ENCODE data around the gene GPRC5A.

Gene GPRC5A

DNA sequence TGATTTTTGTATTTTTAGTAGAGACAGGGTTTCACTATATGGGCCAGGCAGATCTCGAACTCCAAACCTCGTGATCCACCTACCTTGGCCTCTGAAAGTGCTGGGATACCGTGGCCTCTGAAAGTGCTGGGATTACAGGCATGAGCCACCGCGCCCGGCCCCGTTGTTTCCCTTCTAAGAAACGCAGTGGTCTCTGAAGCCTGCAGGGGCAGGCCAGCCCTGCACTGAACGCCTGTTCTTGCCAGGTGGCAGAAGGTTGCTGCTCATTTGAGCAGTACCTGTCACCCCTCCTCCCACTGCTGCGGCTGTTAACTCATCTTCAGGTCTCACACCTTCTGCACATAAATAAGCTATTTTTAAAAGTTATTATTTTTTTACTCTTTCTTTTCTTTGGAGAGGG is 24.3 kb downstream of the GPRC5A start:
- no peak for DNase-seq

DNA sequence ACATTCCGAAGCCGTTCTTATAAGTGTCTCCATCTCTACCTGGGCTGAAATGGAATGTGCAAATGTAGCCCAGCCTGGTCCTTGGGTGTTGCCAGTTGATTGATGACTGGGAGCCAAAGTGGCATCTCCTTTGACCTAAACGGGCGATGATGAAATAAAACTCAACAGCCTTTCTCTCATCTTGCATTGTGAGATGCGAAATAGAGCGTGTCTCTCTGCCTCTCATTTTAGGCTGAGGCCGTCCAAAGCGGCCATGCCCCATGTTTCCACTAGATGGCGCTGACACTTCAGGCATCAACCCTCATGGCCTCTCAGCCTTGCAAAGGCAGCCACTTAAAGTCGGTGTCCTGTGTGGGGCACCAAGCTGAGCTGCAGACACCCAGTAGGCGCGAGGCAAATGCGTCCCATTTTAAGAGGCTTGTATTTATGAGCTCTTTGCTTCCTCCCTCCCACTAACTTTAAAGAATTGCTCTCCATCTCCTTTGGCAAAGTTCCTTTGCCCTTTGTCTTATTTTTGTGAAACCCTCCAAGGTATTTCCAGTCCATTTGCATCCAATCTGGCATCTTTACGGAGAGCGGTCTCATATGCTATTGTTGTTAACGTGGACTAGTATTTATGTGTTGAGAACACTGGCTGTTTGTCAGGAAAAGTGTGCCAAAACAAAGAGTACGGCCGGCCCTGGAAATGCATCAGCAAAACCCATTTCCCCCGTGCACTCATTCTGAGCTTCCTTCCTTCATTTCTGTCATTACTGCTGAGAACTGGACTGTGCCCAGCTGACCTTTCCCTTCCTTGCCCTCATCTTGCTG is 25.0 kb downstream of the GPRC5A start:
- peak; percentile 67 to 79 (median 74) for DNase-seq

DNA sequence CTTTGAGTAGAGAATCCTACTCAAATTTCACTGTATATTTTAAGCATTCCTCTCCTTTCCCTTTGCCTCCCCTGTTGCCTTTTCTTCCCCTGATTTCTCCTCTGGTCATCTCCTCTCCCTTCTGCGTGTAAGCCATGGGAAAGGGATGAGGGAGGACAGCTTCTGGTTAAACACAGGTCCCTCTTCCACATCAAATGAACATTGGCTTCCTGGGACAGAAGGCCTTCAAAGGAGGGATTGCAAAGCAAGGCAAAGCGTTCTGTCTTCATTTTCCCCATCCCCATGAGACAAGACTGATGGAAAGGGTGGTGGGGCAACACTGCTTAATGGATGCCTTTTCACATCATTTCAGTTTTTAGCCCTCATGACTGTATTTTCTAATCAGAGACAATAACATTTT is 26.2 kb downstream of the GPRC5A start:
- DNase-seq, result no peak

DNA sequence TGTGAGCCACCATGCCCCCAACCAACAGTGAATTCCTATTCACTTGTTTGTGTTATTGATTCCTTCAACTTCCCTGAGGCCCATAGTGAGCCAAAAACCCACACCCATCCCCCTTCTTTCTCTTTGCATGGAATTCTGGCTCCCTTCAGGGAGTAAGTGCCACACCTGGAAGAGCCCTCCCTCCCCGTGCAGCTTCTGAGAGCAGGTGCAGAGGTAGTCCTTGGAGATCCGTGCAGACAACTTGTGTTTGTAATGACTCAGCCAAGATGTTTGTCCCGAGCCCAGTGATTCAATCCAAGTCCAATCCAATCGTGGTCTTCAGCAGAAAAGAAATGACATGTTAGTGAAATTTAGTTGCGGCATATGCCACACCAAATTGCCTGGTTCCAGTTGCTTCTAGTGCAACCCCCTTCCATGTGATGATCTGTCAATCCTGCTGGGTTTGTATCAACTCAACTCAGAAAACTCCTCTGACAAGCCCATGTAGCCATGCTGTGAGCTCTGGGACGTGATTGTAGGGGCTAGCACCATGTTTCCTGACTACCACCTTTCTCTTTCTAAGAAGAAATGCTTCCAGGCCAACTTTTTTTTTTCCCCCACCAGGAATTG is 27.5 kb downstream of the GPRC5A start:
- DNase-seq, result no peak

DNA sequence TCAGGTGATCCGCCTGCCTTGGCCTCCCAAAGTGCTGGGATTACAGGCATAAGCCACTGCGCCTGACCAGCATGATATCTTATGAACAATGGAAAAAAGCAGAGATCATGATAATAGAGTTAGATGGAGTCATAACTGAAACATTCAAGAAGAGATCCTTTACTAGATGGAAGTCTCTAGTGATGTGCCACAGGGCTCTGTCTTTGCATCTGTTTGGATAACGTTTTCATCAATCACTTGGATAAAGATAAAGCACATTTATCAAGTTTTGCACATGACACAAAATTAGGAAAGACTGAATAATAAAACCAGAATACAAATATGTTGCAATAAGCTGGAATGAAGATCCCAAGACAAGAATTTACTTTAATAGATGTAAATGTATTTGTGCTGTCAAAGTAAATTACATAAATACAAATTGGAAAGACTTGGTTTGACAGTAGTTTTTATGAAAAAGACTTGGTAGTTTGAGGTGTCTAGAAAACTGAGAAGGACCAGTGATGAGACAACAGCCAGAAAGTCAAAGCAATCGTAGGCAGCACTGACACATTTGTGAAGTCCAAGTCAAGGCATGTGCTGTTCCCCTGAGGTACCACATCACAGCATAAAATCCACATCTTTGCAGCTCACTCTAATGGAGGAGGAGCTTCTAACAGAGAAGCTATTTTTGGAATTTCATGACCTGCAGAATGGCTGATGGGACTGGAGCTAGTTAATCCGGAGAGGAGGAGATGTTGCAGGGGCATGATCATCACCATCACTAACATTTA is 28.5 kb downstream of the GPRC5A start:
- DNase-seq, result no peak

DNA sequence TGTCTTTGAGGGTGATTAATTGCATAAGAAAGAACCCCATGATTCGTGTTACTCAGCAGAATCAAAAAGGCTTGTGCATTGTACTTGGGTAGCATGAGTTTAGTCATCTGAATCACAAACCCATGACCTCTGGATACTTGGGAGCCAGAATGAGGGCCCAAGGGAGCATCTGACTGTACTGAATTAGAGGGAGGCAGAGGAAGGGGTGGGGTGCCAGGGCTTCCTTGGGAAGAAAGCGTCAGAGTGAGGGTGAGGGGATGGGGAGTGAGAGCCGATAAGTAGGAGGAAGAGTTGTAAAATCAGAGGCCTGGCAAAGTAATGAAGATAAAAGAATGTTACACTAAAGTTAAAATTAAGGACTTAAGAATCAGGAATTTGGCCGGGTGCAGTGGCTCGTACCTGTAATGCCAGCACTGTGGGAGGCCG is 30.8 kb downstream of the GPRC5A start:
- no peak for DNase-seq

DNA sequence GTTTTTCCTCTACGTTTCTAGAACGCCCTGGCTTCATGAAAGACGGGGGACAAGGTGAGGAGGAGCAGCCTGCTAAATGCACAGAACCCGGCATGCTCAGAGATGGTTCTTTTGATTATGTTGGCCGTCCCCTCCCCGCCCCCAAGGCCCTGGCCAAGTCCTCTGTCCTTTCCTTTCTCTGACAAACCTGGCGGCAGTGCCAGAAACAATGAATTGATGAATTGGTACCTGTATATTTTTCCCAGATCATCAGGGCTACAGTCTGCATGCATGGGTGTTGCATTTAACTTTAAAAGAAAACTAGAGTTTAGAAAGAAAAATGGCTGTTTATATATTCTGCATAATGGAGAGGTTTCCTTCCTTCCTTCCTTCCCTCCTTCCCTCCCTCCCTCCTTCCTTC is 31.6 kb downstream of the GPRC5A start:
- DNase-seq, result no peak

DNA sequence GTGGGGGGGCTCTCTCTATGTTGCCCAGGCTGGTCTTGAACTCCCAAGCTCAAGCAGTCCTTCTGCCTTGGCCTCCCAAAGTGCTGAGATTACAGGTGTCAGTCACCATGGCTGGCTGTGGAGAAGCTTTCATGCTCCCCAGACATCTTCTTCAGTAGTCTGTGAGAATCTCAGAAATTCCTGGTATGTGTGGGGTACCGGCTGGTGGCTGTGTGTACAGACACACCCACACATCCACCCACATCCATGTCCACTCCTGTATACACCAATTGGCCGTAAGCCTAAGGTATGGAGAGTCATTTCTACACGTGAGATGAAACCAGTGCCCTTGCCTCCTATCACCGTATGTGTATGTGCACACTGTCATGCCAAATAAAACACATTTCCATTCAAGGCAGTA is 32.8 kb downstream of the GPRC5A start:
- no peak for DNase-seq

DNA sequence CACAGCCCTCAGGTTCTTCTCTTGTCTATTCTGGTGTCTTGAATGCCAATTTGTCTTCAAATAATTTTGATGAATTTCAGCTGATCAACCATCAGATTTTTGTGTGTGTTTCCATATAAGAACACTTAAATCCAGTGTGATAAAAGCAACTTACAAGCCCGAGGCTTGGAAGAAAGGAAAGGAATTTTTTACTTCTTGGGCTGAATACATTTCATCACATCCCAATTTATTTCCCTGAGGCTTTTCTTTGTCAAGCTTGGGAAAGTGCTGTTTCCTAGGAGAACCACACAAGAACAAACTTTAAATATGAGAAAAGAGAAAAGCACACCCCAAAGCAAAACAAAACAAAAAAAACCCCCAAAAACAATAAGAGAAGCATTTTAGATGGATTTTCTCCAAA is 34.0 kb downstream of the GPRC5A start:
- no peak for DNase-seq

DNA sequence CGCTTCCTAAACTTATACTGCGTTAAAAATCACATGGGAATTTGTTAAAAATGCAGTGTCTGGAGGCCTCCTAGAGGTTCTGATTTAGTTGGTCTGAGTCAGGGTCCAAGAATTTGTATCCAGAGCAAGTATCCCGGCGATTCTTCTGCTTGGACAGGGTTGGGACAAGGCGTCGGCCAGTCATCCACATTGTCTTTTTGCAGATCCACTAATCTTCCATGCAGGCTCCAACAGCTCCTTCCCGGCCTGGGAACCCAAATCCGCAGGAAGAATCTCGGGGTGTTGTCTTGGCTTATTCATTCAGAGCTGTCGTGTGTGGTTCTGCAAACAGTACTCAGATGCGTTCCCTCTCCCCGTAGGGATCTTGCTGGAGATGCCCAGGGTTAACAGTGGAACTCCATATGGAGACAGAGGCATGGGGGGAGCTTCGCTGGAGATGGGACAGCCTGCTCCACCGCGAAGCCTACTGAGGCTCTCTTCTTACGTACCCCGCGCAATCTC is 35.3 kb downstream of the GPRC5A start:
- DNase-seq, result no peak

DNA sequence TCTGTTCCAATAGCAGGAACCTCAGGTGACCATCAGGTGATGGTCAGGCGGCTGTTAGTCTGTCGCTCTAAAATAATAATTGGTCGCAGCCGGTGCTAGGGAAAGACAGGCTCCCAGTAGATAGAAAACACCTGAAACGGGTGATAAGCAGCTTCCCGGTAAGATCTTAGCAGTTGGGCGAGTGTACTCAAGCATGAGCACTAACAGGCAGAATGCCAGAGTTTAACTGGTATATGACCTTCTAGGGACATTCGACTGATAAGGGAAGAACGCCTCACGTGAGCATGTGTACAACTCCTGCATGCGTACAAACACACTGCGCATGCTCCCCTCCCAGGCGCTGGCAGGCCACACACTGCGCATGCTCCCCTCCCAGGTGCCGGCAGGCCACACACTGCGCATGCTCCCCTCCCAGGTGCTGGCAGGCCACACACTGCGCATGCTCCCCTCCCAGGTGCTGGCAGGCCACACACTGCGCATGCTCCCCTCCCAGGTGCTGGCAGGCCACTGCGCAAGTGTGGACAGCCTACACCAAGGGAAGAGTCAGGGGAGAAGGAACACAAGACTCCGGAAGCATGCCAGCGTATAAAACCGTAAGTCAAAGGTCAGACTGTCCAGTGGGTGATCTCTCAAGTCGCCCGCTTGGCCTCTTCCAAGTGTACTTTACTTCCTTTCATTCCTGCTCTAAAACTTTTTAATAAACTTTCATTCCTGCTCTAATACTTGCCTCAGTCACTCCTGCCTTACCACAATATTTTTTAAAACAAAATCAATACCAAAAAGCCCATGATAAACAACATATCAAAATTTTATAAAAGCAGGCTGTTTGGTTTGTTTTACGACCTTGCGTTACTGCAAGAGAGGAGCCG is 36.1 kb downstream of the GPRC5A start:
- DNase-seq, result peak in 3 of 4 experiments; percentile 5 to 47 (median 24)

DNA sequence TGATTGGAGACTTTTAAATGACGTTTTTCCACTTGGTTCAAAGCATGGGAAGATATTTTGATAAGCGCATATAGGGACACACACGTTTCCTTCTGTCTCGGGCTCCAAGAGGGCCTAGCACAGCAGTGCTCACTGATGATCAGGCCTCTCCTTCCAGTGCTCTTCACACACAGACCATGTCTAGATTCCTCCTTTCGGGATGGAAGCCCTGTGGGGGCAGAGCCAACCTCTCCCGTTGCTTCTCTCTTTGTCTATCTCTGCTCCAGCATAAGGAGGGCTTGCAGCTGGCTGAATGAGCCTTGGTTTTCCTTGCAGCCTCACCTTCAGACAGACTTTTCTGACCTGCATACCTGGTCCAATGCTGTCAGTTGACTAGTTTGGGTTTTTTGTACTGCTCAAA is 38.3 kb downstream of the GPRC5A start:
- no peak for DNase-seq

DNA sequence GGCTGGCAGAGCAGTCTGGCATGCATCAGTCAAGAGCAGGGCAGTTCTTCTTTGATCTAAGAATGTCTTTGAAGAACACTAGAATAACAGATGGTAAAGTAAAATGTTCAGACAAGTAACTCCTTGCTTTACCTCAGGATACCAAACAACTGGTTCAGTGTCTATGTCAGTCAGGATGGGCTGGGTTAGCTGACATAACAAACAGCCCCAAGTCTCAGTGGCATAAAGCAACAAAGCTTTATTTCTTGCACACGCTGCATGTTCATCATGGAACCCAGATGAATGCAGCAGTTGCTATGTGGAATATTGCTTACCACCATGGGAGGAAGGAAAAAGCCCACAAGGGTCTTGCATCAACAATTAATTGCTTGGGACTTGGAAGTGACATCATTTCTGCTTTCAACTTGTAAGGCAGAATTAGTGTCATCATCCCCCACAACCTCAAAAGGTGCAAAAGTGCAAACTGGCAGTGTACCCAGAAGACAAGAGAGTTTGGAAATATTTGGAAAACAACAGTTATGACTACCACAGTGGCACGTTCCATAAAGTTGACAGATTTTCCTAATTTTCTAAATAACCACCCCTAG is 39.4 kb downstream of the GPRC5A start:
- no peak for DNase-seq

DNA sequence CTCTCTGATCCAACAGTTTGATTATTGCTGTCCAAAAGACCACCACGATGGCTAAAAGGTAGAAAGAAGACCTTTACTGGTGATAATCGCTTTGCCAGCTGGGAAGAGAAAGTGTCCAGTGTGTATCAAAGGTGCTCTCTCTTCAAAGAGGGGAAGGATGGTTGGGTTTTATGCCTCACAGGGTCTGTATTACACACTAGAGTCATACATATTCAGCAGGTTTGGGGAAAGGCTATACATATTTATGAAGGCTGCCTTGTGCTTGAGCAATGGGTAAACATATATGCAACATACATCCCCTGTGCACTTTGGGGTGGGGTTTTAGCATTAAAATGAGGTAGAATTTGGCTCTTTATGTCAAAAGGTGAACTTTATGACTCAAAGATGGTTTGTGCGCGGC is 42.4 kb downstream of the GPRC5A start:
- no peak for DNase-seq

DNA sequence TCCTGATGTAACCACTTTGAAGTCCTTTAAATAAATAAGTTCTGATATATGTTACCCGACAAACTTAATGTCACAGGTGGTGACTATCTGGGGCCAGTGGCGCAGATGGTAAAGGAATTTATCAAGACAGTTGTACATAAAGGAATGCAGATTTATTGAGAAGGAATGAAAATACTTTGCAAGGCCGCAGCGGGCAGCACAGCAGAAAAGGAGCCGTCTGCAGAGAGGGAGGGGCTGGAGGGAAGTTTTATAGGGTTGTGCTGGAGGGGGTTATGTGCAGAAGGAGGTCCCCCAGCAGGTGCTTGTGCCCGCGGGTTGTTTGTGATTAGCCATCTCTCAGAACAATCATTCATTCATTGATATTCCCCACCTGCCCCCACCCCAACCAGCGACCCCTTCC is 43.2 kb downstream of the GPRC5A start:
- no peak for DNase-seq

DNA sequence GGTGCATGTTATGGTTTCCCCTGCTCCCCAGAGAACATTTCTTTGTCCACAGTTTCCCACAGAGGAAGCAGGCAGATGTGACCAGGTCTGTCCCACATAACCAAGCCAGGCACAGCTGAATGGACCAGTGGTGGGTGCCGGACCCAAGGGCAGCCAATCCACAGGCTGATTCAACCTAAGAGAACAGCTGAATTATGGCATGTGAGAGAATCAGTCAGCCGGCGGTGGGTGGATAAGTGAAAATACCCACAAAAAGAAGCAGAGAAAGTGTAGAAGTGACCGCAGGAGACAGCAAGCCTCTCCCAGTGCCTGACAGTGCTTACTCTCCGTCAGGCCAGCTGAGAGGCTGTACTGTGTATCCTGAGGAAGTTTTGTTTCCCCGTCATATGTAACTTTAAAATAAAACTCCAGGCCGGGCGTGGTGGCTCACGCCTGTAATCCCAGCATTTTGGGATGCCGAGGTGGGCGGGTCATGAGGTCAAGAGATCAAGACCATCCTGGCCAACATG is 45.7 kb downstream of the GPRC5A start:
- DNase-seq, result no peak

DNA sequence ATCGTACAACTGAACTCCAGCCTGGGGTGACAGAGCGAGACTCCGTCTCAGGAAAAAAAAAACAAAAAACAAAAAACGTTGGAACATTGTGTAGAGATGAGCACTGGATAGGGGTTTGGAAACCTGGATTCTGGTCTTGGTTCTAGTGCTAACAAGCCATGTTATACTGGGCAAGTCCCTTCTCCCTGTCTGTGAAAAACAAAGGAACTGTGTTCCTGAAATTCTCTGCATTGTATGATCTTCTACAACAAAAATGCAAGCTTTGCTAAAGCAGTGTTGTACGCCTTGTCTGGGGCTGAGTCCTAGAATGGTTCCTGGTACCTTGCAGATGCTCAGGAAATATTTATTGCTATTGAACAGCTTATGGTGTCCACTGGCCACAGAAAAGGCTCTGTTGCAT is 47.2 kb downstream of the GPRC5A start:
- no peak for DNase-seq

DNA sequence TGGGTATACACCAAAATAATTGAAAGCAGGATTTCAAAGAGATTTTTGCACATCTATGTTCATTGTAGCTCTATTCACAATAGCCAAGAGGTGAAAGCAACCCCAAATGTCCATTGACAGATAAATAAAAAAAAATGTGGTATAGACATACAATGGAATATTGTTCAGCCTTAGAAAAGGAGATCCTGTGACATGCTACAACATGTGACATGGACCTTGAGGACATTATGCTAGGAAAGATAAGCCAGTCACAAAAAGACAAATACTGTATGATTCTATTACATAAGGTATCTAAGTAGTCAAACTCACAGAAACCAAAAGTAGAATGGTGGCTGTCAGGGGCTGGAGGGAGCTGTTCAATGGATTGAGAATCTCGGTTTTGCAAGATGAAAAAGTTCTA is 48.5 kb downstream of the GPRC5A start:
- DNase-seq, result no peak

DNA sequence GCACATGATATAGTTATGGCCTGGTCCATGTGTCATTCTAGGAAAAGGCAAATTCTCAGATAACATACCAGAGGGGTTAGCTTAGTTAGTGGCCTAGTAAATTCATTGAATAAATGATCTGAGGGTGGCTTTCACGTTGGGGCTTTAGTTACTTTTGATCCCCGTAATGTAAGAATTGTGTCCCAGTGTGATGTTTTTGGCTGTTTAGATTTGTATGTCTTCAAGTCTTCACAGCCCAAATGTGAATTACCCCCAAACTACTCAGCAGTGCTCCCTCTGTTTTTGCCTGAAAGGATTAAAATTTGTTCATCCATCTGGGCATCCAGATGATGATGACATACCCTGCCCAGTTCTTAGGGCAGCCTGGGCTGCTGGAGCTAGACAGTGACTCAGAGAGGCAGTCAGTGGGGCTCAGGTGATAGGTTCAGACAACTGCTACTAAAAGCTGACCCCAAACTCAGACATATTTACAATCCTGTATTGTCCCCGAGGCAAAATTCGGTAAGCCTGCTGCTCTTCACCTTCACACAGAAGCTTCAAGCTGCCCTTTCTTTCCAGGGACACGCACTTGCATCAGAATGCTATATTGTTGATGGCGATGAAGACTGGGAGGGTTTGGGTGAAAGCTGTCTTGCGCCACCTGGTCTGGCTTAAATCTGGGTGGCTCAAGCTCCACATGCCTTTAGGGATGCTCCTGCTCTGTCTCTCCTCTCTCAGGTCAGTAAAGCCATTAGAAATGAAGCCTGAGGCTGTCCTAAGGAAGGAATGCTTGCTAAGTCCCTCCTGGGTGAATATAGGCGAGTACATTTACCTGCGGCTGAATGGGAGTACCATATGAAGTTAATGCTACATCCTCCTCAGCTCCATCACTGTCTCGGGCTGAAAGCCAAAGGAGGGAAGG is 50.3 kb downstream of the GPRC5A start:
- no peak for DNase-seq

DNA sequence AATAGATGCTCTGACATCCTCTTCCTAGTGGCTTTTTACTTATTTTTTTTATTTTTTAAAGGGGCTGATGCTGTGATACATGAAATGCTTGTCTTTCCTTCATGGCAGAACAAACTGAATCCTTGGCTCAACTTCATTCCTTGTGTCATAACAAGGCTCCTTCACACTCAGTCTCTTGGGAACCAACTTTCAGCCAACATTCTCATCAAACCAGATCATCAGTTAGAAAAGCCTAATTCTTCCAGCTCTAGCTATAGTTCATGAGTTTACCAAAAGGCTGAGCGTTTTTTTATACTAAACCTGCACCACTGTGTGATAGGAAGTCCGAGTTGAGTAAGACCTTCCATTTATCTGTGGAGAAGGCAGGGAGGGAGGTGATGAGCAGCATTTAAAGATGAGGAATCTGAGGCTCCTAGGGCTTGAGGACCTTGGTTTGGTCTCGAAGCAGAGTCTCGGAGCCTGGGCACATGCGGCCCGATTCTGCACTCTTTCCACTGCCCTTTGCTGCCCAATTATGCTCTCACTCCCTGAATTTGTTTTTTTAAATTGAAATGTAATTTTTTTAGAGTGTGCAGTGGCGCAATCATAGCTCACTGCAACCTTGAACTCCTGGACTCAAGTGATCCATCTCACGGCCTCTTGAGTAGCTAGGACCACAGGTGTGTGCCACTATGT is 52.4 kb downstream of the GPRC5A start:
- DNase-seq, result no peak
